NT2/D1 (cell line): Measurements from ENCODE around the gene ADORA1.

Source experiments
- SUZ12 ChIP-seq: IDR thresholded peaks from 2 replicates; pipeline ENCODE4 v1.6.1; 2011; ENCODE audit not compliant: insufficient read length, insufficient read depth; ENCODE audit errors: extremely low read depth
- ZNF274 ChIP-seq: IDR thresholded peaks from 2 replicates; pipeline ENCODE4 v1.6.1; 2011; ENCODE audit warnings: mild to moderate bottlenecking, low read depth, low read length

DNA sequence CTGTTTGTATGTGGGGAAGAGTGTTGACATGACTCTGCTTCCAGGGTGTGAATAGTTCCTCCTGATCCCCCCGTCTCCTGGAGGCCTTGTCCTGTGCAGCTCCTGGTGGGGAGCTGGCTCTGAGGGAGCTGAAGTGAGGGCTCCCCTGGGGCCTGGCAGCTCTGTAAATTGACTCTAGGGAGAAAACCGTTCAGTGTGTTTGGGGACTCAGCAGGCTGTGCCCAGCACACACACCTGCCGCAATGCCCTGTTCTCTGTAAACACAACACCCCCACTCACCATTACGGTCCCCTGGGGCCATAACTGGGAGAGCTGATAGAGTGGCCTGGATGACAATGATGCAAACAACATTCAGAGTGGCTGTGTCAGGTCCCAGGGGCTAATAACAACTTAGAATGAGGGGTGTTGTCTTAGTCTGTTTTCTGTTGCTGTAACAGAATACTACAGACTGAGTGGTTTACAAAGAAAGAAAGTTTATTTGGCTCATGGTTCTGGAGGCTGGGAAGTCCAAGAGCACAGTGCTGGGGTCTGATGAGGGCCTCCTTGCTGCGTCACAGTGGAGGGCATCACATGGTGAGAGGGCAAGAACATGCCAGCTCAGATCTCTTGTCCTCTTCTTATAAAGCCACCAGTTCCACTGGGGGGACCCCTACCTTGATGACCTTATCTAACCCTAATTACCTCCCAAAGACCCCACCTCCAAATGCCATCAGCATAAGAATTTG lies 15.3 kb downstream of the ADORA1 start:
- TF ChIP-seq SUZ12: no peak
- no peak for TF ChIP-seq ZNF274
